Measurements from ENCODE around the gene SLC13A2. TPM values are rescaled to one million over a fixed set of nuclear protein-coding genes. Genes with fewer than 3 reads are reported as not detected.

SLC13A2 gene
- total and polyA plus RNA-seq, 2 of the 4 experiments (the other 2 are of a cell fraction) = not detected

DNA sequence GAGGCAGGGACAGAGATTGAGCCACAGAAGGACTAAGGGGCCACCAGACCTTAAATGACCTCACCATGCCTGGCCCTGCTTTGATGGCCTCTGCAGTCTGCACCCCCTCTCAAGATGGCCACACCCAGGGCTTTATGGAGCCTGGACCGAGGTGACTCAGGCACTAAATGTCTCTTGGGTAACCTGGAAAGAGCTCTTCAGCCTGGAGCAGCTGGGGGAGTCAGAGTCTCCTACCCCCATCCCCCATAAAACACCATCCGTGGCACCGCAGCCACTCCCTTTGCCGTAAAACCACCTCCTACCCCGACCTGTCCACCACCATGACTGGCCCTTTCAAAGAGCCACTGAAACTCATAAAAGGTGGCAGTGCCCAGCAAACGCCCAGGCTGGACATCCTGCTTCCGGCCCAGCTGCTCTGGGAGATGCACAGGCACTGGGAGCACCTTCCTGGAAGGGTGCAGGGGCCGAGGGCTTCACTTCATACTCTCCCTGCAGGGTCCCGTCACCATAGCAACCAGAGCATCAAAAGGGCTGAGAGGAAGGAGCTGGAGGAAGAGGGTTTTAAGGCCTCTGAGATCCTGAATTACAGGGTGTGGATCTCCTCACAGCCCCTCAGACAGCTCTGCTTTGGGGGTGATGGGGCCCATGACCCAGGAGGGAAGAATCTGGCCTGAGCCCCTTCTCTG, 55.0 kb downstream of the SLC13A2 start:
- BruUV-seq (replicated peaks) = no TSS peak
- H2BK120ac ChIP-seq (ENCODE audit: low read depth, low read length) = no peak overlapping the region
- no peak overlapping the region for H2BK15ac ChIP-seq (ENCODE audit: low read depth, low read length)
- H4K5ac ChIP-seq (ENCODE audit: low read depth, low read length) = no peak overlapping the region
- H2BK5ac ChIP-seq (ENCODE audit: low read depth, low read length, poor library complexity, severe bottlenecking) = no peak overlapping the region
- H3K4ac ChIP-seq (ENCODE audit: low read depth, low read length) = no peak overlapping the region
- no peak overlapping the region for H4K8ac ChIP-seq (ENCODE audit: low read depth in 2 of 2, low read length in 2 of 2)
- CTCF ChIA-PET = no interaction called here
- H3K4me1 ChIP-seq (ENCODE audit: control insufficient read depth, insufficient read depth, low read length) = peaks cover 25% of the 10 kb centered on the region
- no peak overlapping the region for H3K27ac ChIP-seq (ENCODE audit: insufficient read depth, low read length)
- H3K9ac ChIP-seq (ENCODE audit: low read depth, low read length) = no peak overlapping the region
- H3K9me1 ChIP-seq (ENCODE audit: insufficient read depth, low read length) = peaks cover 7% of the 10 kb centered on the region
- H3K18ac ChIP-seq (ENCODE audit: low read depth, low read length) = no peak overlapping the region
- H2AFZ ChIP-seq (replicated peaks; ENCODE audit: low read length, poor library complexity) = no peak overlapping the region
- ATAC-seq (ENCODE audit: low read depth) (no peak), DNase-seq (no peak)
- H3K14ac ChIP-seq (replicated peaks; ENCODE audit: low read depth, low read length) = no peak overlapping the region
- H3K79me1 ChIP-seq (ENCODE audit: low read depth in 1 of 2, low read length in 2 of 2) = no peaks in the 10 kb centered on the region
- no peak overlapping the region for H2AK9ac ChIP-seq (replicated peaks; ENCODE audit: low read depth, low read length, poor library complexity)
- intact Hi-C loops (cut with micrococcal nuclease) = no loop called here
- TF ChIP-seq MXI1 (IDR thresholded peaks at IDR 0.05; ENCODE audit: borderline replicate concordance, low read depth, low read length) = no peak
- TF ChIP-seq SMC3 (IDR thresholded peaks at IDR 0.05; ENCODE audit: low read depth, low read length) = no peak
- TF ChIP-seq RAD21 (IDR thresholded peaks at IDR 0.05; ENCODE audit: low read length) = no peak
- no peak overlapping the region for H4K91ac ChIP-seq (ENCODE audit: insufficient read depth, low read depth, low read length)
- H3K4me3 ChIP-seq (ENCODE audit: insufficient read depth, low read depth, low read length) = no peak overlapping the region
- H3K27me3 ChIP-seq (ENCODE audit: control insufficient read depth, insufficient read depth, low read length) = peaks cover 13% of the 10 kb centered on the region
- no peaks in the 10 kb centered on the region for H3K9me3 ChIP-seq (ENCODE audit: control insufficient read depth, insufficient read depth, low read length)
- dilution Hi-C loops (cut with HindIII; ENCODE audit: low sequenced_read_pairs, unreplicated experiment) = no loop called here
- H3K23ac ChIP-seq (ENCODE audit: low read depth, low read length) = no peak overlapping the region
- no peak overlapping the region for H3K56ac ChIP-seq (ENCODE audit: extremely low read depth, insufficient read depth, low read length)
- H4K20me1 ChIP-seq (ENCODE audit: insufficient read depth, low read length) = no peaks in the 10 kb centered on the region
- WGBS, 2 experiments (ENCODE audit: extremely low coverage in 2 of 2, insufficient read length in 1 of 2) = 92% methylated on average over 4 of the region's 9 CpGs; no CpG with 5 or more reads in 1 of the 2 experiments
- no peak overlapping the region for H2BK20ac ChIP-seq (ENCODE audit: low read depth, low read length)
- in situ Hi-C loops (cut with MboI; ENCODE audit: low sequenced_read_pairs) = no loop called here
- H3K4me2 ChIP-seq (ENCODE audit: low read depth, low read length) = no peak overlapping the region
- no peak overlapping the region for H2AK5ac ChIP-seq (ENCODE audit: low read depth, low read length)
- H3K36me3 ChIP-seq (ENCODE audit: control insufficient read depth, insufficient read depth, low read length) = no peaks in the 10 kb centered on the region
- POLR2A ChIA-PET (ENCODE audit: unreplicated experiment) = no interaction called here
